HG03280 (cell line): ENCODE measurements around the gene COQ8A.
"Not testable (repeated sequence)": the region's sequence is repeated elsewhere in the genome, so short reads cannot be mapped to it uniquely, and the experiment has no call there.

Experiments
- ATAC-seq: cut with Tn5 transposase; IDR thresholded peaks from one replicate; pipeline ENCODE4 v1.9.1; 2021; ENCODE audit warnings: mild to moderate bottlenecking, moderate library complexity; ENCODE audit not compliant: unreplicated experiment

COQ8A gene

DNA sequence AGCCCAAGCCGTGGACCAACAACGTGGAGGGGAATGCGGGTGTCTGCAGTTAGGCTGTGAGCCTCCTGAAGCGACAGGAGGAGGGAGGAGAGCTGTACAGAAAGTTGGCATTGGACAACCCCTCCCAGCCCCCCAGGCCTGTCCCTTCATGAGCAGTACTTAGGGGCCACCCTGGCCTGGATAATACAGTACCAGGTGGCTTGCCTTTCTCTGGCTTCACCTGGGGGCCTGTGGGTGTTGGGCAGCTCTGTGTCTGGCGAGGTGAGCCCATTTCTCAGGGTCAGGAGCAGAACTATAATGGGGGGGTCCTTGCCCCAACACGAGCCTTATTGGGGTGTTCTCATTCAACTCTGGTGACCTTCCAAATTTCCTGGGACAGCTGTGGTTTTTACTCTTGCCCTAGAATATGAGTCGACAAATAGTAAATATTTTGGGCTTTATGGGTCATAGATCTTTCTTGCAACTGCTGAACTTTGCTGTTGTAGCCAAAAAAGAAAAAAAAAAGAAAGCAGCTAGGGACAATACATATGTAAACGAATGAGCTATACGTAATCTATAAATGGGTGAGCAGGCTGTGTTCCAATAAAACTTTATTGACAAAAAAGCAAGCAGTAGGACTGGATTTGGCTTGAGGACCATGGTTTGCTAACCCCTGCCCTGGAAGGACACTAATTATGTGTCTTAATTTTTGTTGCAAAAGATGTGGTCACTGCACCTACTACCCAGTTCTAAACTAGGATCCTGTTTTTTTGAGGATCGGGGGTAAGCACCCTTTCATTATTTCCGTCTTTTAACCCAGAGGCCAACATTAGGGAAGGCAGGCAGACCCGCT, 11.4 kb downstream of the COQ8A start:
- no peak for ATAC-seq

DNA sequence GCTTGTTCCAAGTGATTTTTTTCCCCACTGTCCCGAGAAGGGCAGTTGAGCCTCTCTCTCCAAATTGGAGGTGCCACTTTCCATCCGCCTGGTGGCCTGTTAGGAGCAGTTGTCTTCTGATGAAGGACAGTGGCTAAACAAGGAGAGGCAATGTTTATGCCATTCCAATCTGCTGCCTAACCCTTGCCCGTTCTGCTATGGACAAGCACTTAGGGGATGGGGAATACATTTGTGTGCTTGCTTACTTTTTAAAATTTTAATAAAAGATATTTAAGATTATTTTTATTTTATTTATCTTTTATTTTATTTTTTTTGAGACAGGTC, 12.0 kb downstream of the COQ8A start:
- ATAC-seq = no peak

DNA sequence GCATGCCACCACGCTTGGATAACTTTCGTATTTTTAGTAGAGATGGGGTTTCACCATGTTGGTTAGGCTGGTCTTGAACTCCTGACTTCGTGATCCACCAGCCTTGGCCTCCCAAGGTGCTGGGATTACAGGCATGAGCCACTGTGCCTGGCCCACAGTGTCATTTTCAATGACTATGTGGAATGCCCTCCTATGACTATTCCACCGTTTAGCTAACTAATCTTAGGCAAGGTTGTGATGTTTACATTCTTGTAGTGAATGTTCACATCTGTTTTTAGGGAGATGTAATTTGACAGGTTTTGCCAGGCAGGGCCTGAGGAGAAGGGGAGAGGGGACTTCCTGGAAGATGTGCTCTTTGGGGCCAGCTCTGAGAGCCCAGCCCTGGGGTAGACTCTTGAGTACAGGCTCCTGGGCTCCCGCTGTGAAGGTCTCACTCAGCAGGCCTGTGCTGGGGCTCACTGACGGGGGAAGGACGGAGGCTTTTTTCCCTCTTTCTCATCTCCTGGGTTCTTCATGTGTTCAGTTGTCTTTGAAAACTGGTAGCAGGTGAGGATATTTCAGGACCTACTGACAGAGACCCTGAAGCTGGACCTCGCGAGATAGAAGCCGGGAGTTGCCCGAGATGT, 13.2 kb downstream of the COQ8A start:
- no peak for ATAC-seq

DNA sequence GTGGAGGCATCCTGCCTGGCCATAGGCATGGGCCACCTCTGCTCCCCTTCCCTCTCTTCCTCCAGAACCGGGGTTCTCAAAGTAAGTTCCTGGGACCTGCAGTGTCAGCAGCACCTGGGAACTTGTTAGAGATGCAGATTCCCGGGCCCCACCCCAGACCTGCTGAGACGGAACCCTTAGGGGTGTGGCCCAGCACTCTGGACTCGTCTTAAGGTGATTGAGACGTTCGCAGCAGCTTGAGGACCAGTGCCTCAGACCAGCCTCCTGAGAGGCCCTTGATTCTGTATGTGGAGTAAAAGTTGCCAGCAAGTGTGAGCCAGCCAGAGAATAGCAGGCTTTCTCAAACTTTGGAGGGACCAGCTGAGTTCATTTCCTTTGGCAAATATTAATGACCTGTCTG, 14.2 kb downstream of the COQ8A start:
- ATAC-seq = no peak

DNA sequence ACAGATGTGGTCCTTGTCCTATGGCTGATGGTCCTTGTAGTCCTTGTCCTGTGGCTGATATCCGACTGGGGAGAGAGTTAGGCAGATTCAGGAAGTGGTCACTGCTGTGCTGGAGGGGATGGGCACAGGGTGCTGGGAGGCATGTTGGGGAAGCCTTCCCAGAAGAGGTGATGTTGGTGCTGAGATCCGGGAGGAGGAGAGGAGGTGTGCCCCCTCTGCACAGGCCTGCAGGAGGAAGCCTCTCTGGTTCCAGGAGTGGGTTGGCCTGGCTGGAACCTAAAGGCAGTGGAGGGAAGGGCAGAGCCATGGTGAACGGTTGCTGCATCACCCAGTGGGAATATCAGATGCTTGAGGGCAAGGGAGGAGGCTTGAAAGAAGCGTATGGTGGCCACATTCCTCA, 14.7 kb downstream of the COQ8A start:
- ATAC-seq = no peak

DNA sequence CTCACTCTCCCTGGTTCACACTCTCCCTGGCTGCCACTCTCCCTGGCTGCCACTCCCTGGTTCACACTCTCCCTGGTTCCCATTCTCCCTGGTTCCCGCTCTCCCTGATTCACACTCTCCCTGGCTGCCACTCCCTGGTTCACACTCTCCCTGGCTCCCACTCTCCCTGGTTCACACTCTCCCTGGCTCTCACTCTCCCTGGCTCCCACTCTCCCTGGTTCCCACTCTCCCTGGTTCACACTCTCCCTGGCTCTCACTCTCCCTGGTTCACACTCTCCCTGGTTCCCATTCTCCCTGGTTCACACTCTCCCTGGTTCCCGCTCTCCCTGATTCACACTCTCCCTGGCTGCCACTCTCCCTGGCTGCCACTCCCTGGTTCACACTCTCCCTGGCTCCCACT, 15.8 kb downstream of the COQ8A start:
- ATAC-seq = not testable (repeated sequence)

DNA sequence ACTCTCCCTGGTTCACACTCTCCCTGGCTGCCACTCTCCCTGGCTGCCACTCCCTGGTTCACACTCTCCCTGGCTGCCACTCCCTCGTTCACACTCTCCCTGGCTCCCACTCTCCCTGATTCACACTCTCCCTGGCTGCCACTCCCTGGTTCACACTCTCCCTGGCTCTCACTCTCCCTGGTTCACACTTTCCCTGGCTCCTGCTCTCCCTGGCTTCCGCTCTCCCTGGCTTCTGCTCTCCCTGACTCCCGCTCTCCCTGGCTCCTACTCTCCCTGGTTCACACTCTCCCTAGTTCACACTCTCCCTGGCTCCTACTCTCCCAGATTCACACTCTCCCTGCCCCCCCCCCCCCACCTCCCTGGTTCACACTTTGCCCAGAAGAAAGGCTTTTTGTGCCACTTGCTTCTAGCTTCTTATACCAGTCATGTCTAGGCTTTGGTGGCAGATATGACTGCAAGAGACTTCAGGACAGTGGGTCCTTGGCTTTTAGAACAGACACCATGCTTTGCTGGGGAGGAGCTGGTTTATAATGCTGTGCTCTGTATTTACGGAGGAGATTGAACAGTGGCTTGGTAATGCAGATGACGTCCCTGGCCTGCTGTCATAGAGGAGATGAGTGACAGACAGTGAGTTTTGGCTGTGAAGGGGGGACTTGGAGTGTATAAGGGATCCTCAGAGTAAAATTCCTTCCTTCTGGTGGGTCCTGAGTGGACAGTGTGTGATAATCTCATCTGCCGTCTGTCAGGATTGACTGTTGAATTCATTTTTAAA, 17.0 kb downstream of the COQ8A start:
- no peak for ATAC-seq

DNA sequence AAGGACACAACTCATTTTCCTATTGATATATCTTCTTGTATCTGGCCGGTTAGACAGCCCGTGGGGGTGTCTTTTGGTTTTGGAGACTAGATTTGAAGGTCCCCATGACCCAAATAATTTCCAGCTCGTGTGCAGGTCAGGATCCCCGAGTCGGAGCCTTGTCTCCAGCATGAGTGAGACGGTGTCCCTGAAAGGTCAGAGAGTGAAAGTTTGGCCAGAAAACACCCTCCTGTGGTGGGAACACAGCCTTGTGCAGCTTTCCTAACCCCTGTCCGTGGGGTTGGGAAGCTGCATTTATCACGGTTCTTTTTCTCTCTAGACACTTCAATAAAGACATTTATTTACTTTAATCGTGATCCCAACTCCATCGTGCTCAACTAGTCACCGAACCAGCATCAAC, 17.6 kb downstream of the COQ8A start:
- ATAC-seq = no peak

DNA sequence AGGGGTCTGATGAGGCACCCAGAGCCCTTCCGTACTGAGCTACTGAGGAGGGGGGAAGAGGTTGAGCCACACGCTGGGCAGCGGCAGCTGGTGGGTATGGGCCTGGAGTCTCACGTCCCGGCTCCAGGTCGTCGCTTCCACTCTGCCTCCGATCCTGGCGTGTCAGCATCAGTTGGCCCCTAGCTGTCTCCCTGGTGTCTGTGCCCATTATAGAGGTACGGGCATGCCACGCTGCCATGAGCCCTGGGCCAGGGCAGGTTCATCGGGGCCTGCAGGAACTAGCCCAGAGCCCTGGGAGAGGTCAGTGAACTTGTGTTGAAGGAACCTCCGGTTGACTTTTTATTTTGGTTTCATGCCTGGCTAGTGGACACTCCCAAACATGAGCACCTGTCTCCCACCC, 18.2 kb downstream of the COQ8A start:
- ATAC-seq = no peak

DNA sequence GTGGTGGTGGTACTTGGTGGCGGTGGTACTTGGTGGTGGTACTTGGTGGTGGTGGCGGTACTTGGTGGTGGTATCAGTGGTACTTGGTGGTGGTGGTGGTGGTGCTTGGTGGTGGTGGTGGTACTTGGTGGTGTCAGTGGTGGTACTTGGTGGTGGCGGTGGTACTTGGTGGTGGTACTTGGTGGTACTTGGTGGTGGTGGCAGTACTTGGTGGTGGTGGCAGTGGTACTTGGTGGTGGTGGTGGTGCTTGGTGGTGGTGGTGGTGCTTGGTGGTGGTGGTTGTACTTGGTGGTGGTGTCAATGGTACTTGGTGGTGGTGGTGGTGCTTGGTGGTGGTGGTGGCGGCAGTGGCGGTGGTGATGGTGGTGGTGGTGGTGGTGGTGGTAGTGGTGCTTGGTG, 20.2 kb downstream of the COQ8A start:
- no peak for ATAC-seq

DNA sequence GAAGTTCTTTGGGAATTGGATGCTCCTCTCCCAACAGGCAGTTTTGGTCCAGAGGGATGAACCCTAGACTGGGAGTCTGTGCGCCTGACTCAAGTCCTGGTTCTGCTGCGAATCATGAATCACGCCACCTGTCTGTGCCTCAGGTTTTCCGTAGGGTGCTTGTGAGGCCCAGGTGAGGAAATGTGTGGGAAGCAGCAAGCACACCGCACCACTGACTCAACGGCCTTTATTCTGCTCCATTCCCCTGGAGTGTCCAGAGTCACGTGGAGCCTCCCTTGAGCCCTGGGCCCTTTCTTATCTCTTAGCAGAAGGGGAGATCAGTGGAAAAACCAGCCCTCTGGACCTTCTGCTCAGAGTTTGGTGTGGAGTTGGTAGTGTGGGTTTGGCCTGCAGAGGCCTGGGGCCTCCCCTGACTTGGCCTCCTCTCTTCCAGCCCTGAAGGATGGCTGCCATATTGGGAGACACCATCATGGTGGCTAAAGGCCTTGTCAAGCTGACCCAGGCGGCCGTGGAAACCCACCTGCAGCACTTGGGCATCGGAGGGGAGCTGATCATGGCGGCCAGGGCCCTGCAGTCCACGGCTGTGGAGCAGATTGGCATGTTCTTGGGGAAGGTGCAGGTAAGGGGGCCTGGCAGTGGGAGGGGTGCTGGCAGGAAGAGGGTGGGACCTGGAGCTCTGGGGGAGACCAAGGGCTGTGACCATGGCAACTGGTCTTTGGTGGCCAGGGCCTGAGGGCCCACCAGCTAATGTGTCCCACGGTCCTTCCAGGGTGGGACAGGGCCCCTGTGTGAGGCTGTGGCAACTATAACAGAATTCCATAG, 21.1 kb downstream of the COQ8A start:
- ATAC-seq = no peak

DNA sequence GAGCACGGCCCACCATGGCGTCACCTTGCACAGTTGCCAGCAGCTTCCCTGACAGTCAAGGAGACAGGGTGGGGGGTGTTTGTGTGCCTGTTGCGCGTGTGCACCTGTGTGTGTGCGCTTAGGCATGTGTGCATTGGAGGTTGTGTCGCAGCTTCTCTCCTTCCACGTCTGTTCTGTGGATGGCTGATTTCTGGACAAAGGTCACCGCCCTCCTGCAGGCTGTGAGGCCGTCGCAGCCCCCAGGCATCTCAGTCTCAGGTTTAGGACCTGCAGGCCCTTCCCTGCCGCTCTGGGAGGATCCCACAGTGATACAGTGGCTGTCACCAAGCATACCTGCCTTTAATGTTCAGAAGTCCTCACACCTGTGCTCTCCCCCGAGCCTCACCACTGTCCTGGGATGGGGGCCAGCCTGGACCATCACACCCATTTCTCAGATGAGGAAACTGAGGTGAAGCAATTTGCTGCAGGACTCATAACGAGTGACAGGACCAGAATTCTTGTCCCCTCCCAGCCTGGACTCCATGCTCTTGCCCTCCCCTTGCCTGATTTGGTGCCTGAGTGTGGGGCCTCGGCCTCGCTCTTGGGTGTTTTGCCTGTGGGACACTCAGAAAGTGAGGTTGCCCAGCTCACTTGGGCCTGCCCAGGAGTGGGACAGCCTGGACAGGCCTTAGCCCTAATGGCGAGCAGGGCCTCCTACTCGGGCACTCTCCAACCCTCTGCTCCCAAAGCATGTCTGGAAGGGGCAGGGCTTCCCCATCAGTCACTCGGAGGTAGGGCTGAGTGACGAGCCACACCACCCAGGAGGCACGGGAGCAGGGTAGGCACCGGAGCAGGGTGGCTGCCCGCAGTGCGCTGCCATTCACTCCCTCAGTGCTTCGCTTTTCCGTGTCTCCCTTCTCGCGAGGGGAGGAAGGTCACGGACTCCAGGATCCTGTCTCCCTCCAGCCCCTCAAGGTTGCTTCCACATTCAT, 22.6 kb downstream of the COQ8A start:
- no peak for ATAC-seq

DNA sequence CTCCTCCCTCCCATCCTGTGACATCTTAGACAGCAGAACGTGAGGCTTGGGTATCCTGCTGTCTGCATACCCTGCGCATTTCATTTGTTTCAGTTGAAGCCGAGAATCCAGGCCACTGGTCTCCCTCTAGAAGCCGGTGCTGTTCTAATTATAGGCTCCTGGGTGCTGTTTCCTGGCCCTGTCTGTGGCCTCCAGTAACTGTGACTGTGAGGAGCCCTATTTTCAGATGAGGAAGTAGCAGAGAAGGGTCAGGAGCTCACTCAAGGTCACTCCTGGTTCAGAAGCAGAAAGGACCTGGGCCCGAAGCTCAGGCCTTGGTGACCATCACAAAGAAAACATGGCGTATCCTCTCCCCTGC, 24.0 kb downstream of the COQ8A start:
- no peak for ATAC-seq

DNA sequence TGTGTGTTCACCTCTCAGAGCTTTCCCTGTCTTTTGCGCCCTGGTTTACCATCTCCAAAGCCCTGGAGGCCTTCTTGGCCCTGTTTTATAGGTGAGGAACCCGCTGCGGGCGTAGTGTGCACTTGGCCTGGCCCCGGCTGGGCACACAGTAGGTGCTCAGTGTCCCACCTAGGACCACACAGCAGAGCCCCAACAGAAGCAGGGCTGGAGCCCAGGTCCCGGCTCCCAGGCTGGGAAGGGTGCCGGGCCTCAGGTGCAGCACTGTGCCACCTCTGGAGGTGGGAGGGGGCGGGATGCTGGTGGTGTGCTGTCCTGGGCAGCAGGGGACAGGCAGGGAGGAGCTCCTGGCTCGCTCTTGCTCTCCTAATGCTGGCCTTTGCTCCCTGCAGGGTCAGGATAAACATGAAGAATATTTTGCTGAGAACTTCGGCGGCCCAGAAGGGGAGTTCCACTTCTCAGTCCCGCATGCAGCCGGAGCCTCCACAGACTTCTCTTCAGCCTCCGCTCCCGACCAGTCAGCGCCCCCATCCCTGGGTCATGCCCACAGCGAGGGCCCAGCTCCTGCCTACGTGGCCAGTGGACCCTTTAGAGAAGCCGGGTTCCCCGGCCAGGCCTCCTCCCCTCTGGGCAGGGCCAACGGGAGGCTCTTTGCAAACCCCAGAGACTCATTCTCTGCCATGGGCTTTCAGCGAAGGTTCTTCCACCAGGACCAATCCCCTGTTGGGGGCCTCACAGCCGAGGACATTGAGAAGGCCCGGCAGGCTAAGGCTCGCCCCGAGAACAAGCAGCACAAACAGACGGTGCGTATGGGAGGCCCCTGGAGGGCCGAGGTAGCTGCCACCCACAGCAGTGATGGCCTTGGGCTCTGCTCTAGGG, 24.8 kb downstream of the COQ8A start:
- ATAC-seq = no peak

DNA sequence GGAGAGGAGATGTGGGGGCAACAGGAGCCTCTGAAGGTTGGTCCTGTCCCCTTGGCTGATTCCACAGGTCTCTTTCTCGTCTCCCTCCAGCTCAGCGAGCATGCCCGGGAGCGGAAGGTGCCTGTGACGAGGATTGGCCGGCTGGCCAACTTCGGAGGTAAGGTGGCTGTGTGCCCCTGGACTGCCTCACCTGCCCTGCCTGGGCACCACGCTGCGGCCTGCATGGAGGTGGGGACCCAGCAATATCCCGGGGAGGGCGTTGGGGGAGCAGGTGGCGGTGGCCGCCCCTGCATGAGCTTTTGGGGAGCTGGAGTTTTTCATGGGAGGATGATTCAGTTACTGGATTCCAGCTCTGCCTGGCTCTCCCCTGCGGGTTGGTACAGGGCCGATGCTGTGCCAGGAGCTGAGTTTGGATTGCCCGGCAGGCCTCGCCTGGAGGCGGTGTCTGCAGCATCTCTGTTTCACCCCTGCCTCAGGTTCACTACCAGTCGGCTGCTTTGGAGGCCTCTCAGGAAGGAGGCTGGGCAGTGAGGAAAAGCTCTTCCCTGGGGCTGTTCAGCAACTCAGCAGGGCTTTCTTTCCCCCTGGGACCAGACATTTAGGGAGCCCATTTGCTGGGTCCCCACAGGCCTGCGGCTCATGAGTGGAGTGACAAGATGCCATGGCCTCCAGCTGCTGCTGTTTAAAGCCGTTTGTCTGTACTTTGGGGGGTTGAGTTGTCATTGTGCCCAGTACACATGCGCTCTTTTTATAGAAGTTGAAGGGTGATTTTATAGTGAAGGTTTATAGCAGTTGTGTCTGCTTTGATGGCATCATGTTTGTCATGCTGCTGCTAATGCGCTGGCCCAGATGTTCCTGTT, 25.7 kb downstream of the COQ8A start:
- ATAC-seq = no peak

DNA sequence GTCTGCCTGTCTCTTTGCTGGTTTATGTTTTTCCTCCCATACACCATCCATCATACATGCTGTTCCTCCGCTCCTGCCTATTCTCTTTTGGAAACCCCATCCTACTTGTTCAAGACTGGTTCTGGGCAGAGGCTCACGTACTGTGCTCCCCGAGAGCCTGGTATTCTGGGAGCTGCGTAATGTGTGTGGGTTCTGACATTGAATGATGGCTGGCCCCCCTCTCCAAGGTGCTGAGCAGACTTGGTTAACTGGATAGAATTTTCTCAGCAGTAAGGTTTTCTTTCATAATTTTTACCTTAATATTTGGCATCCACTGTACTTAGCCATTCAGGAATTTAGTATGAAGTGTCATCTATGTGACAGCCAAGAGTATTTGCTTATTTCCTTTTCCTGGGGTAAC, 26.6 kb downstream of the COQ8A start:
- ATAC-seq = no peak

DNA sequence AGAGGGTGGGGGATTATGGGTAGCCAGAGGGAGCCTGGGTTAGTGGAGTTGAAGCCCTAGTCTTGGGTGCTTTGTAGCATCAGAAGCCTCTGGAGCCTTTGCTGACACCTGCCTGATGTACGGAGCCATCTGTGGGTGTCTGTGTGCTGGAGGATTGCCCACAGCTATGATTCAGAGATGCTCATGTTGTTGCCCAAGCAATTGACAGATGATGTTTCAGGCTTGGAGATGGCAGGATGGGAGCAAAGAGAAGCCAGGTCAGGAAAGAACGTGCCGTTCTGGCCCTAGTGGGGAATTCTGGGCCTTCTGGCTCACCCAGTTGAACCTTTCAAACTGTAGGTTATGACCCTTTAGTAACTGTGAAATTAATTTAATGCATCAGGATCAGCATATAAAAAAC, 27.6 kb downstream of the COQ8A start:
- ATAC-seq = no peak

DNA sequence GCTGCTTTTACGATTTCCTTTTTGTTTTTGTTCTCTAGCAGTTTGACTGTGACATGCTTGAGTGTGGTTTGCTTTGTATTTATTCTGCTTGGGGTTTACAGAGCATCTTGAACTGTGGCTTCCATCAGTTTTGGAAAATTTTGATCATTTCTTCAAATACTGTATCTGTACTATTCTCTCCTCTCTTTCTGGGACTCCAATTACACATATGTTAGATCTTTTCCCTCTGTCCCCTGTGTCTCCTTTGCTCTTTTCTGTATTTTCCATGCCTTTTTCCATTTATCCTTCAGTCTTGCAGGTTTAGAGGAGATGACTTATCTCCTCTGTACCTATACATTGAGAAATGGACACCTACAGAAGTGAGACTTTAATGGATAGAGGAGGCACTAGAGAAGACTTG, 31.7 kb downstream of the COQ8A start:
- no peak for ATAC-seq
